Osteocyte (in vitro differentiated cells): ENCODE results near the gene ADAMTS1. TPM values are rescaled to one million over a fixed set of nuclear protein-coding genes. Genes with fewer than 3 reads are reported as not detected.

ENCODE experiments used
- DNase-seq: peaks from one replicate; pipeline ENCODE4 v3.0.0; 2021; ENCODE audit warnings: mixed read lengths; ENCODE audit not compliant: unreplicated experiment; ENCODE audit errors: extremely low spot score
- H3K27ac Mint-ChIP-seq: one replicate; pipeline ENCODE4 v1.8.0; 2021; ENCODE audit warnings: mild to moderate bottlenecking, mixed read lengths; ENCODE audit not compliant: unreplicated experiment
- H3K27me3 Mint-ChIP-seq: one replicate; pipeline ENCODE4 v1.8.0; 2021; ENCODE audit warnings: mixed read lengths; ENCODE audit not compliant: unreplicated experiment
- H3K36me3 Mint-ChIP-seq: one replicate; pipeline ENCODE4 v1.8.0; 2021; ENCODE audit warnings: mixed read lengths; ENCODE audit not compliant: unreplicated experiment
- H3K4me1 Mint-ChIP-seq: one replicate; pipeline ENCODE4 v1.8.0; 2021; ENCODE audit warnings: mixed read lengths; ENCODE audit not compliant: unreplicated experiment
- H3K4me3 Mint-ChIP-seq: one replicate; pipeline ENCODE4 v1.8.0; 2021; ENCODE audit warnings: mild to moderate bottlenecking, moderate library complexity, mixed read lengths; ENCODE audit not compliant: unreplicated experiment
- H3K9me3 Mint-ChIP-seq: one replicate; pipeline ENCODE4 v1.8.0; 2021; ENCODE audit warnings: mixed read lengths; ENCODE audit not compliant: unreplicated experiment
- total RNA-seq: library from RNA; stranded (reverse); gene quantifications from 2 replicates; pipeline ENCODE4 v1.2.1, GENCODE V29; 2021
- TF ChIP-seq, protein P1 (sequence below): fragments of 200-600 bp; sonication (generic); IDR thresholded peaks from 2 replicates; pipeline ENCODE4 v1.5.0; 2021; ENCODE audit warnings: antibody characterized with exemption, mild to moderate bottlenecking, moderate library complexity

ADAMTS1 gene
- total RNA-seq, 1 donor from 2014 or later, result 38.0 TPM

- no peak for DNase-seq
- Mint-ChIP-seq H3K27ac (peak overlapping the region; percentile 95), H3K27me3 (no peaks in the 10 kb centered on the region), H3K4me3 (peak overlapping the region; percentile 90), H3K9me3 (no peaks in the 10 kb centered on the region), H3K4me1 (peaks cover 24% of the 10 kb centered on the region), H3K36me3 (peaks cover 21% of the 10 kb centered on the region)
- TF ChIP-seq, protein P1, sequence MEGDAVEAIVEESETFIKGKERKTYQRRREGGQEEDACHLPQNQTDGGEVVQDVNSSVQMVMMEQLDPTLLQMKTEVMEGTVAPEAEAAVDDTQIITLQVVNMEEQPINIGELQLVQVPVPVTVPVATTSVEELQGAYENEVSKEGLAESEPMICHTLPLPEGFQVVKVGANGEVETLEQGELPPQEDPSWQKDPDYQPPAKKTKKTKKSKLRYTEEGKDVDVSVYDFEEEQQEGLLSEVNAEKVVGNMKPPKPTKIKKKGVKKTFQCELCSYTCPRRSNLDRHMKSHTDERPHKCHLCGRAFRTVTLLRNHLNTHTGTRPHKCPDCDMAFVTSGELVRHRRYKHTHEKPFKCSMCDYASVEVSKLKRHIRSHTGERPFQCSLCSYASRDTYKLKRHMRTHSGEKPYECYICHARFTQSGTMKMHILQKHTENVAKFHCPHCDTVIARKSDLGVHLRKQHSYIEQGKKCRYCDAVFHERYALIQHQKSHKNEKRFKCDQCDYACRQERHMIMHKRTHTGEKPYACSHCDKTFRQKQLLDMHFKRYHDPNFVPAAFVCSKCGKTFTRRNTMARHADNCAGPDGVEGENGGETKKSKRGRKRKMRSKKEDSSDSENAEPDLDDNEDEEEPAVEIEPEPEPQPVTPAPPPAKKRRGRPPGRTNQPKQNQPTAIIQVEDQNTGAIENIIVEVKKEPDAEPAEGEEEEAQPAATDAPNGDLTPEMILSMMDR, result peak; percentile 29
Measured at GRCh38 chr21:26844258-26845065, 747 bp downstream of the ADAMTS1 start.

GRCh38 chr21:26843933-26844257, 1.3 kb downstream of the ADAMTS1 start:
- TF ChIP-seq, protein P1, result no peak
- peaks cover 24% of the 10 kb centered on the region for H3K4me1 Mint-ChIP-seq
- no peak for DNase-seq
- H3K4me3 Mint-ChIP-seq, result peak overlapping the region; percentile 90
- peak overlapping the region; percentile 95 for H3K27ac Mint-ChIP-seq
- no peaks in the 10 kb centered on the region for H3K27me3 Mint-ChIP-seq
- H3K9me3 Mint-ChIP-seq, result no peaks in the 10 kb centered on the region
- H3K36me3 Mint-ChIP-seq, result peaks cover 23% of the 10 kb centered on the region

- peak overlapping the region; percentile 90 for H3K4me3 Mint-ChIP-seq
- peak overlapping the region; percentile 95 for H3K27ac Mint-ChIP-seq
- peak; percentile 96 for DNase-seq
- peaks cover 26% of the 10 kb centered on the region for H3K4me1 Mint-ChIP-seq
- H3K36me3 Mint-ChIP-seq, result peaks cover 30% of the 10 kb centered on the region
- TF ChIP-seq, protein P1, result peak; percentile 58
- no peaks in the 10 kb centered on the region for H3K27me3 Mint-ChIP-seq
- no peaks in the 10 kb centered on the region for H3K9me3 Mint-ChIP-seq
Measured at GRCh38 chr21:26842974-26843932, 2.0 kb downstream of the ADAMTS1 start.

DNA sequence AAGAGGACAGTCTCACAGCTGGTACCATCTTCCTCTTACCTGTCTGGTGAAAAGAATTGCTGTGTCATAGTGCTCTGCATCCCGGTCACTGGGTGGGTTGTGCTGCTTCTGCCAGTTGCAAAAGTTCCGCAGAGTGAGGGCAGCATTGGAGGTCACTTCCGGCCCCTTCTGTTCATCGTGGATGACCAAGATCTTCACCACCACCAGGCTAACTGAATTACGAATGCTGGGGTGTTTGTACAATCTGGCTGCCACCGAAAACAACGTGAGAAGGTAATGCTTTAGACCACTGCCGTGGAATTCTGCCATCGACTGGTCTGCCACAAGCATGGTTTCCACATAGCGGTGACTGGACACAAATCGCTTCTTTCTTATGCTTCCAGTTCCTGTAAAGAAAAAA, 2.9 kb downstream of the ADAMTS1 start:
- H3K9me3 Mint-ChIP-seq, result no peaks in the 10 kb centered on the region
- no peak for DNase-seq
- peaks cover 30% of the 10 kb centered on the region for H3K4me1 Mint-ChIP-seq
- no peaks in the 10 kb centered on the region for H3K27me3 Mint-ChIP-seq
- TF ChIP-seq, protein P1, result no peak
- H3K27ac Mint-ChIP-seq, result peak overlapping the region; percentile 95
- H3K4me3 Mint-ChIP-seq, result peak overlapping the region; percentile 90
- H3K36me3 Mint-ChIP-seq, result peaks cover 39% of the 10 kb centered on the region

DNA sequence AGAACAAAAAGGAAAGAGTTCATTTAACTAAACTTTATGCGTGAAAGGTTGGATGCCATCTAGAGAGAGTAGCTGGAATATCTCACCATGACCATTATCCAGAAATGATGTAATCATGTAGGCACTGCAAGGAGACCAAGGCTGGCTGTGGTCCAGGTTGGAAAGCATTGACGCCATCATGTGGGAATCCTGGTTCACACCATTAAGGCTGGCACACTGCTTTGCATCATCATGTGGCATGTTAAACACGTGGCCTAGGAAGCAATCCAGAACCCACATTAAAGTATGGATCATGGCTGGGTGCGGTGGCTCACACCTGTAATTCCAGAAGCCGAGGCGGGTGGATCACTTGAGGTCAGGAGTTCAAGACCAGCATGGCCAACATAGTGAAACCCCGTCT, 4.3 kb downstream of the ADAMTS1 start:
- H3K9me3 Mint-ChIP-seq, result no peaks in the 10 kb centered on the region
- no peak overlapping the region for H3K27ac Mint-ChIP-seq
- TF ChIP-seq, protein P1, result no peak
- no peaks in the 10 kb centered on the region for H3K27me3 Mint-ChIP-seq
- peaks cover 30% of the 10 kb centered on the region for H3K4me1 Mint-ChIP-seq
- DNase-seq, result no peak
- peaks cover 48% of the 10 kb centered on the region for H3K36me3 Mint-ChIP-seq
- H3K4me3 Mint-ChIP-seq, result peak overlapping the region; percentile 33
